ENCODE measurements around the gene SH3BP4. TPM values are rescaled to one million over a fixed set of nuclear protein-coding genes. Genes with fewer than 3 reads are reported as not detected.

Gene SH3BP4
- total and polyA plus RNA-seq, 2 of the 8 experiments (the other 6 are each of a cell fraction or from before 2014, with no cell fraction given), result 28.3 to 35.4 TPM

GRCh38 chr2:235066490-235066889 lies 114.7 kb downstream of the SH3BP4 start:
- H3K36me3 ChIP-seq (ENCODE audit: control insufficient read depth in 2 of 4, insufficient read depth in 4 of 4, low read length in 3 of 4), result no peaks in the 10 kb centered on the region
- ChIA-PET CTCF (ENCODE audit: partially characterized antibody) (interaction anchor here (0.7 to 4.1 kb wide), 5 partner anchors 8 to 61 kb away, joined by 3 to 26 read pairs (median 3); no protein-coding TSS in a partner anchor), POLR2A (ENCODE audit: partially characterized antibody) (interaction anchor here (1.0 kb wide), 1 partner anchor 28 kb away, joined by 3 read pairs; no protein-coding TSS in a partner anchor)
- H2AK5ac ChIP-seq (ENCODE audit: low read depth, low read length), result no peak overlapping the region
- no peak overlapping the region for H3K4me2 ChIP-seq (ENCODE audit: insufficient read depth in 1 of 2, low read depth in 2 of 2, low read length in 2 of 2)
- H3K9me3 ChIP-seq (ENCODE audit: insufficient read depth in 2 of 2, low read depth in 1 of 2, low read length in 1 of 2), result no peaks in the 10 kb centered on the region
- H4K91ac ChIP-seq (replicated peaks; ENCODE audit: insufficient read length, low read length), result no peak overlapping the region
- H4K20me1 ChIP-seq (replicated peaks in 1 of 2; ENCODE audit: control insufficient read depth in 1 of 2, insufficient read depth in 2 of 2, low read length in 2 of 2), result no peaks in the 10 kb centered on the region
- H3K4ac ChIP-seq (replicated peaks; ENCODE audit: insufficient read length, low read depth, low read length), result no peak overlapping the region
- no peak overlapping the region for H3K4me3 ChIP-seq (ENCODE audit: extremely low read depth in 1 of 4, insufficient read depth in 2 of 4, low read depth in 3 of 4, low read length in 4 of 4)
- H3K56ac ChIP-seq (replicated peaks; ENCODE audit: insufficient read length, low read depth, low read length), result no peak overlapping the region
- peaks cover 2 to 15% (median 10%) of the 10 kb centered on the region in 4 experiments for H3K4me1 ChIP-seq (replicated peaks in 1 of 4; ENCODE audit: control insufficient read depth in 3 of 4, insufficient read depth in 4 of 4, low read length in 3 of 4)
- FAIRE-seq (no peak), DNase-seq (ENCODE audit: low read depth in 1 of 2, low spot score in 2 of 2) (no peak)
- no peak overlapping the region for H2BK12ac ChIP-seq (ENCODE audit: low read depth, low read length)
- no peak overlapping the region for H3K9ac ChIP-seq (replicated peaks in 1 of 4; ENCODE audit: extremely low read depth in 1 of 4, low read depth in 3 of 4, low read length in 3 of 4)
- no peak overlapping the region for H3K23ac ChIP-seq (ENCODE audit: insufficient read length)
- no peak overlapping the region for H2BK20ac ChIP-seq (ENCODE audit: low read length)
- peak overlapping the region; percentile 27 for H4K5ac ChIP-seq (ENCODE audit: insufficient read length, low read depth, low read length)
- no peak overlapping the region for H2BK15ac ChIP-seq (ENCODE audit: low read length)
- peak overlapping the region; percentile 28 for H2BK120ac ChIP-seq (replicated peaks; ENCODE audit: low read depth, low read length)
- H2AFZ ChIP-seq (ENCODE audit: low read length), result no peak overlapping the region
- H3K27me3 ChIP-seq (replicated peaks in 1 of 4; ENCODE audit: control insufficient read depth in 3 of 4, extremely low read depth in 1 of 4, insufficient read depth in 3 of 4, low read length in 3 of 4), result no peaks in the 10 kb centered on the region
- H3K79me2 ChIP-seq (ENCODE audit: control insufficient read depth in 1 of 2, insufficient read depth in 2 of 2, low read length in 2 of 2), result no peaks in the 10 kb centered on the region
- H3K27ac ChIP-seq (ENCODE audit: low read depth, low read length), result no peak overlapping the region
- H3K23me2 ChIP-seq (ENCODE audit: low read depth, low read length), result no peaks in the 10 kb centered on the region; the same call in 1 of the 2 replicates
- no peak overlapping the region for H2BK5ac ChIP-seq (ENCODE audit: low read depth, low read length)
- no peaks in the 10 kb centered on the region for H3K79me1 ChIP-seq (ENCODE audit: low read depth, low read length)
- WGBS, 2 experiments (ENCODE audit: extremely low coverage in 1 of 2, insufficient coverage in 1 of 2, insufficient read length in 1 of 2, insufficient replicate concordance in 2 of 2, low coverage in 1 of 2, low lambda C conversion rate in 2 of 2, missing lambda C conversion rate in 1 of 2), result 55% methylated on average over 4 of the region's 4 CpGs; no CpG with 5 or more reads in 1 of the 2 experiments
- no peak overlapping the region; the same call in 1 of the 2 replicates for H3K18ac ChIP-seq (ENCODE audit: extremely low read depth, low read length)
- H4K8ac ChIP-seq (ENCODE audit: extremely low read depth, insufficient read depth, low read length), result no peak overlapping the region
- H3K14ac ChIP-seq (ENCODE audit: insufficient read length), result no peak overlapping the region
- TF ChIP-seq JUND (IDR thresholded peaks at IDR 0.05; ENCODE audit: low read length) (no peak), FOSL1 (IDR thresholded peaks at IDR 0.05; ENCODE audit: insufficient read depth, low read depth, low read length) (no peak), EZH2 (IDR thresholded peaks at IDR 0.05; ENCODE audit: low read depth, low read length, severe bottlenecking) (no peak), JUN (IDR thresholded peaks at IDR 0.05; ENCODE audit: low read depth, low read length) (no peak), SIX5 (IDR thresholded peaks at IDR 0.05; ENCODE audit: low read depth, low read length) (no peak), TCF12 (IDR thresholded peaks at IDR 0.05; ENCODE audit: low read depth, low read length) (no peak), SP2 (IDR thresholded peaks at IDR 0.05; ENCODE audit: low read length) (no peak)
